Activated B cell treated with CpG ODN at 0.5 μM for 24 hours (primary cell): ENCODE data around the gene LCN15. TPM values are rescaled to one million over a fixed set of nuclear protein-coding genes. Genes with fewer than 3 reads are reported as not detected.
A peak's percentile ranks its signal among the peaks of the same experiment; 100 is the strongest.

Experiments used
- ATAC-seq: fragments of 200-7000 bp; cut with Tn5 transposase; one replicate; pipeline ENCODE4 v1.10.0; 2021; ENCODE audit warnings: low read depth, mild to moderate bottlenecking, moderate library complexity
- CTCF ChIA-PET: fragments of 350-600 bp; sonication (Branson Sonifier 250); formaldehyde crosslinking; loops from one replicate; lab custom pipeline; 2021; ENCODE audit warnings: antibody characterized with exemption; lab: Charles Lee
- POLR2A ChIA-PET: fragments of 350-600 bp; sonication (Branson Sonifier 250); formaldehyde crosslinking; loops from one replicate; lab custom pipeline; 2021; ENCODE audit warnings: antibody characterized with exemption; lab: Charles Lee
- DNase-seq: peaks from one replicate; pipeline ENCODE4 v3.0.0; 2022
- H3K27ac Mint-ChIP-seq: one replicate; pipeline ENCODE4 v1.8.0; 2020; ENCODE audit warnings: mixed read lengths
- H3K27me3 Mint-ChIP-seq: one replicate; pipeline ENCODE4 v1.8.0; 2021; ENCODE audit warnings: mixed read lengths
- H3K36me3 Mint-ChIP-seq: one replicate; pipeline ENCODE4 v1.8.0; 2021; ENCODE audit warnings: low read depth, mixed read lengths
- H3K4me1 Mint-ChIP-seq: one replicate; pipeline ENCODE4 v1.8.0; 2021; ENCODE audit warnings: mixed read lengths
- H3K4me3 Mint-ChIP-seq: one replicate; pipeline ENCODE4 v1.8.0; 2020; ENCODE audit warnings: mild to moderate bottlenecking, mixed read lengths
- H3K9me3 Mint-ChIP-seq: one replicate; pipeline ENCODE4 v1.8.0; 2020; ENCODE audit warnings: mixed read lengths
- intact Hi-C: fragments of 100-400 bp; cut with micrococcal nuclease; formaldehyde crosslinking; loops from one replicate; pipeline ENCODE4 v1.15.1; 2024
- total RNA-seq: library from RNA; stranded (reverse); gene quantifications from 2 replicates; pipeline ENCODE4 v1.2.3, GENCODE V29; 2022
- TF ChIP-seq, protein P1 (sequence below): fragments of 200-600 bp; IDR thresholded peaks from one replicate; pipeline ENCODE4 v1.8.0; 2022; ENCODE audit warnings: antibody characterized with exemption, mild to moderate bottlenecking

Gene LCN15
- total RNA-seq, 1 donor from 2014 or later = not detected

GRCh38 chr9:136719195-136719880 is 45.0 kb downstream of the LCN15 start:
- peak; percentile 51 for ATAC-seq
- intact Hi-C loops = loop anchor here (10.0 kb wide), 1 partner anchor 55 kb away; the partner anchor contains the start of gene EGFL7
- H3K4me1 Mint-ChIP-seq = peaks cover 32% of the 10 kb centered on the region

GRCh38 chr9:136718345-136719194 is 45.7 kb downstream of the LCN15 start:
- CTCF ChIA-PET = no interaction called here
- peaks cover 21% of the 10 kb centered on the region for H3K36me3 Mint-ChIP-seq

More at GRCh38 chr9:136719195-136719880, 45.0 kb downstream of the LCN15 start:
- Mint-ChIP-seq H3K4me3 (no peak overlapping the region), H3K27ac (no peak overlapping the region), H3K9me3 (no peaks in the 10 kb centered on the region), H3K27me3 (peaks cover 3% of the 10 kb centered on the region), H3K36me3 (peaks cover 29% of the 10 kb centered on the region)
- TF ChIP-seq, protein P1, sequence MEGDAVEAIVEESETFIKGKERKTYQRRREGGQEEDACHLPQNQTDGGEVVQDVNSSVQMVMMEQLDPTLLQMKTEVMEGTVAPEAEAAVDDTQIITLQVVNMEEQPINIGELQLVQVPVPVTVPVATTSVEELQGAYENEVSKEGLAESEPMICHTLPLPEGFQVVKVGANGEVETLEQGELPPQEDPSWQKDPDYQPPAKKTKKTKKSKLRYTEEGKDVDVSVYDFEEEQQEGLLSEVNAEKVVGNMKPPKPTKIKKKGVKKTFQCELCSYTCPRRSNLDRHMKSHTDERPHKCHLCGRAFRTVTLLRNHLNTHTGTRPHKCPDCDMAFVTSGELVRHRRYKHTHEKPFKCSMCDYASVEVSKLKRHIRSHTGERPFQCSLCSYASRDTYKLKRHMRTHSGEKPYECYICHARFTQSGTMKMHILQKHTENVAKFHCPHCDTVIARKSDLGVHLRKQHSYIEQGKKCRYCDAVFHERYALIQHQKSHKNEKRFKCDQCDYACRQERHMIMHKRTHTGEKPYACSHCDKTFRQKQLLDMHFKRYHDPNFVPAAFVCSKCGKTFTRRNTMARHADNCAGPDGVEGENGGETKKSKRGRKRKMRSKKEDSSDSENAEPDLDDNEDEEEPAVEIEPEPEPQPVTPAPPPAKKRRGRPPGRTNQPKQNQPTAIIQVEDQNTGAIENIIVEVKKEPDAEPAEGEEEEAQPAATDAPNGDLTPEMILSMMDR = no peak
- ChIA-PET CTCF (no interaction called here), POLR2A (interaction anchor here (0.6 to 8.2 kb wide), 4 partner anchors 9 to 47 kb away, joined by 3 to 68 read pairs (median 6); no protein-coding TSS in a partner anchor)
- no peak for DNase-seq

DNA sequence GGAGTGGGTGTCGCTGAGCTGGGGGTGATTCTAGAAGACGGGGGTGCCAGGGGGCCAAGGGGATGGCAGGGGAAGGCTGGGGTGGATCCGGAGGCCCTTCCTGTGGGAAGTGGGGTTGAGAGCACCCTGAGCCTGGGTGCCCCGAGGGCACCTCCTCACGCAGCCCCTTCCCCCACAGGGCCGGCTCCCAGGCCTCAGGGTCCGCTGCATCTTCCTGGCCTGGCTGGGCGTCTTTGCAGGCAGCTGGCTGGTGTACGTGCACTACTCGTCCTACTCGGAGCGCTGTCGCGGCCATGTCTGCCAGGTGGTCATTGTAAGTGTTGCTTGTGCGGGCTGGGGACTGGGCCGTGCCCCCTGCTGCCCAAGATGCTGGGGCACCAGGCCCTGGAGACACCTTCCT is 46.9 kb downstream of the LCN15 start:
- H3K4me3 Mint-ChIP-seq = no peak overlapping the region
- no peaks in the 10 kb centered on the region for H3K9me3 Mint-ChIP-seq
- ATAC-seq (no peak), DNase-seq (no peak)
- H3K4me1 Mint-ChIP-seq = peaks cover 37% of the 10 kb centered on the region
- intact Hi-C loops = loop anchor here (10.0 kb wide), 1 partner anchor 53 kb away; the partner anchor contains the start of gene EGFL7
- peaks cover 5% of the 10 kb centered on the region for H3K27me3 Mint-ChIP-seq
- no peak overlapping the region for H3K27ac Mint-ChIP-seq
- H3K36me3 Mint-ChIP-seq = peaks cover 10% of the 10 kb centered on the region
- ChIA-PET POLR2A (interaction anchor here (8.2 kb wide), 1 partner anchor 11 kb away, joined by 68 read pairs; no protein-coding TSS in a partner anchor), CTCF (no interaction called here)
- TF ChIP-seq, protein P1 = no peak

More at GRCh38 chr9:136718345-136719194, 45.7 kb downstream of the LCN15 start:
- Mint-ChIP-seq H3K4me1 (peaks cover 33% of the 10 kb centered on the region), H3K27me3 (peaks cover 3% of the 10 kb centered on the region), H3K9me3 (no peaks in the 10 kb centered on the region), H3K27ac (no peak overlapping the region), H3K4me3 (no peak overlapping the region)
- DNase-seq (no peak), ATAC-seq (no peak)
- TF ChIP-seq, protein P1 = no peak
- intact Hi-C loops = loop anchor here (10.0 kb wide), 1 partner anchor 54 kb away; the partner anchor contains the start of gene EGFL7
- POLR2A ChIA-PET = interaction anchor here (0.6 to 8.2 kb wide), 4 partner anchors 9 to 48 kb away, joined by 3 to 68 read pairs (median 4); no protein-coding TSS in a partner anchor

DNA sequence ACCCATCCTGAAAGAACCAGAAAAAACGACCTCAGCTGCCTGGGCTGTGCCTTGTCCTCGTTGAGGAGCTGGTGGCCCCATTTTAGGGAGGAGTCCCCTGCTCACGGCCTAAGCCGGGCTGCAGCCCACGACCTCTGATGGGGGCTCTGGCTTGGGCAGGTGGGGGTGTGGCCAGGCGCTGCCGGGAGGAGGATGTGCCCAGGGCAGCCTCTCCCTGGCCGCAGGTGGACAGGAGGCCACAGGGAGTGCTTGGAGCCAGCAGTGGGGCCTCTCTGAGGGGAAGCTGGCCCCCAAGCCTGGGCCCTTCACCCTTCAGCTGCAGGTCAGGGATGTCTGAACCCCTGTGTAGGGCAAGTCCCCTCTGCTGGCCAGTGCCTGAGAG is 49.4 kb downstream of the LCN15 start:
- H3K27me3 Mint-ChIP-seq = peaks cover 14% of the 10 kb centered on the region
- H3K4me1 Mint-ChIP-seq = peaks cover 34% of the 10 kb centered on the region
- no peak for ATAC-seq

More for the DNA sequence above, 49.4 kb downstream of the LCN15 start:
- H3K9me3 Mint-ChIP-seq = no peaks in the 10 kb centered on the region
- H3K4me3 Mint-ChIP-seq = no peak overlapping the region
- TF ChIP-seq, protein P1 = no peak
- no peak for DNase-seq
- intact Hi-C loops = loop anchor here (10.0 kb wide), 1 partner anchor 50 kb away; the partner anchor contains the start of gene EGFL7
- ChIA-PET CTCF (no interaction called here), POLR2A (interaction anchor here (2.7 to 8.2 kb wide), 2 partner anchors 13 to 27 kb away, joined by 10 to 68 read pairs; no protein-coding TSS in a partner anchor)
- no peak overlapping the region for H3K27ac Mint-ChIP-seq
- H3K36me3 Mint-ChIP-seq = no peaks in the 10 kb centered on the region
